Heart right ventricle (tissue), 16 donors: ENCODE measurements around the gene TAS2R9. TPM values are rescaled to one million over a fixed set of nuclear protein-coding genes. Genes with fewer than 3 reads are reported as not detected.

ENCODE experiments used
- ATAC-seq, 8 donors: fragments of 200-7000 bp; cut with Tn5 transposase; one replicate each; pipeline ENCODE4 v1.9.1; 2020; ENCODE audit warnings: mild to moderate bottlenecking in 8 of 8, moderate library complexity in 8 of 8, moderate number of reproducible peaks in 1 of 8
- DNase-seq, 2 donors: peaks; one replicate each; pipeline ENCODE4 v3.0.0-alpha.2; 2020
- H3K27ac ChIP-seq, 10 donors: fragments of 200-600 bp; sonication (generic) in 2 of 10; one replicate each; pipeline versions ENCODE4 v1.5.0 to v1.8.0; 2020 to 2022; ENCODE audit warnings: mild to moderate bottlenecking in 3 of 10
- H3K27me3 ChIP-seq, 7 donors: fragments of 200-600 bp; one replicate each; pipeline ENCODE4 v1.8.0; 2021 to 2022; ENCODE audit warnings: mild to moderate bottlenecking in 2 of 7
- H3K36me3 ChIP-seq, 9 donors: fragments of 200-600 bp; sonication (generic) in 1 of 9; one replicate each; pipeline versions ENCODE4 v1.5.0 to v1.8.0; 2020 to 2022; ENCODE audit warnings: mild to moderate bottlenecking in 2 of 9
- H3K4me1 ChIP-seq, 9 donors: fragments of 200-600 bp; sonication (generic) in 1 of 9; one replicate each; pipeline versions ENCODE4 v1.5.0 to v1.8.0; 2020 to 2022; ENCODE audit warnings: mild to moderate bottlenecking in 4 of 9
- H3K4me3 ChIP-seq, 10 donors: fragments of 200-600 bp; sonication (generic) in 2 of 10; one replicate each; pipeline versions ENCODE4 v1.5.0 to v1.8.0; 2020 to 2022; ENCODE audit warnings: mild to moderate bottlenecking in 7 of 10, moderate library complexity in 2 of 10
- H3K9me3 ChIP-seq, 11 donors: fragments of 200-600 bp in 10 of 11; sonication (generic) in 2 of 11; one replicate each; pipeline versions ENCODE4 v1.5.0 to v1.8.0; 2013 to 2022; ENCODE audit warnings: mild to moderate bottlenecking in 2 of 11, control low read depth in 1 of 11, moderate library complexity in 1 of 11
- CTCF ChIP-seq, 9 donors: fragments of 200-600 bp; sonication (generic) in 2 of 9; IDR thresholded peaks; one replicate each; pipeline versions ENCODE4 v1.5.0 to v1.8.0; 2021 to 2022; ENCODE audit warnings: antibody characterized with exemption in 9 of 9, mild to moderate bottlenecking in 5 of 9, moderate library complexity in 1 of 9
- WGBS, 2 donors: extraction: QIAGEN DNeasy Blood & Tissue Kit; methylation state at CpG; one replicate each; pipeline ENCODE4 v1.1.7; 2013; ENCODE audit warnings: inconsistent platforms in 1 of 2; 5-methylcytosine and 5-hydroxymethylcytosine counted together
- intact Hi-C, 10 donors: fragments of 100-400 bp; cut with DNase I; formaldehyde crosslinking; loops; one replicate each; pipeline versions ENCODE4 v1.11.1 to v1.14.2; 2022
- polyA plus RNA-seq, 2 donors: library from polyadenylated mRNA; stranded (reverse); fragments of 200-250 nt; gene quantifications; one replicate each; pipeline ENCODE4 v1.2.3, GENCODE V29; 2013
- total RNA-seq, 10 donors: library from RNA; stranded (reverse); fragmentation: NEBNext Ultra II Directional in 3 of 10; extraction: Animal tissue kit (Norgen Biotek cat#: 25700) in 3 of 10; gene quantifications; one replicate each; pipeline versions ENCODE4 v1.2.1 to v1.2.4, GENCODE V29; 2021 to 2023
- donor health status: Arrhythmogenic right ventricular cardiomyopathy.
- donor health status: ischemic (EF 13 %, LVEDD 7.1; RV severe dilation, severe dysfunction).
- donor health status: healthy with polysubstance abuse.
- donor health status: DM: no; HTN: yes; CAD: no.
- donor health status: DM: no; HTN: no; CAD: no.
- donor health status: ischemic (EF 25% LVEDD 6.9; RV normal size, moderate dysfunction).
- donor health status: ischemic (EF 25% LVEDD 5.7; RV mildly dilated, moderate dysfunction).
- donor health status: healthy.
- donor health status: DM: yes; HTN: yes; CAD: no.
- donor health status: Ischemic cardiomyopathy.
- donor health status: ischemic (EF 35%, LVEDD 5.7; RV mildly dilated, moderate dysfunction).
- donor health status: nonischemic (EF 11% LVEDD 7.7; RV severe dilation, severe dysfunction).
- donor health status: DM: yes; HTN: yes; CAD: no.
- donor health status: PGD.
- donor health status: ischemic (EF 29% LVEDD 5.4; RV normal size, mild dysfunction).
- donor health status: nonischemic (EF 23%, LVEDD 6.1; RV moderate dilation, normal function).

Gene TAS2R9
- total and polyA plus RNA-seq, 12 donors: not detected

GRCh38 chr12:10783252-10783651 is 26.7 kb downstream of the TAS2R9 start:
- H3K4me1 ChIP-seq: no peaks in the 10 kb centered on the region
- intact Hi-C loops: no loop called here
- WGBS, 2 donors: 77 to 81% methylated on average over 5 of the region's 5 CpGs
- H3K27me3 ChIP-seq: peaks cover 0 to 3% (median 0%) of the 10 kb centered on the region in 7 donors
- no peak overlapping the region for H3K27ac ChIP-seq
- DNase-seq: no peak
- ATAC-seq: no peak
- no peaks in the 10 kb centered on the region for H3K36me3 ChIP-seq
- H3K9me3 ChIP-seq: no peaks in the 10 kb centered on the region
- H3K4me3 ChIP-seq: no peak overlapping the region
- no peak for TF ChIP-seq CTCF (IDR thresholded peaks at IDR 0.05)

GRCh38 chr12:10779103-10779502 is 30.9 kb downstream of the TAS2R9 start:
- Histone ChIP-seq H3K9me3 (no peaks in the 10 kb centered on the region), H3K36me3 (no peaks in the 10 kb centered on the region), H3K4me1 (no peaks in the 10 kb centered on the region), H3K27ac (no peak overlapping the region), H3K27me3 (peaks cover 0 to 17% (median 7%) of the 10 kb centered on the region in 7 donors), H3K4me3 (no peak overlapping the region)
- DNase-seq (no peak), ATAC-seq (no peak)
- WGBS, 2 donors: 73 to 88% methylated on average over 2 of the region's 2 CpGs
- no peak for TF ChIP-seq CTCF (IDR thresholded peaks at IDR 0.05)
- intact Hi-C loops: loop anchor here in 1 of 10 donors (10.0 kb wide), 1 partner anchor 706 kb away; no protein-coding TSS in a partner anchor

- no peak overlapping the region for H3K4me3 ChIP-seq
- no peak overlapping the region for H3K27ac ChIP-seq
- intact Hi-C loops: loop anchor here in 9 of 10 donors (1.0 to 10.0 kb wide), 8 partner anchors 426 to 716 kb away; no protein-coding TSS in a partner anchor
- no peak for DNase-seq
- H3K36me3 ChIP-seq: no peaks in the 10 kb centered on the region
- no peaks in the 10 kb centered on the region for H3K4me1 ChIP-seq
- no peaks in the 10 kb centered on the region for H3K9me3 ChIP-seq
- WGBS, 2 donors: 0 to 2% methylated on average over 1 of the region's 1 CpG
- TF ChIP-seq CTCF (IDR thresholded peaks at IDR 0.05): peak; percentile 52 to 85 (median 70)
- H3K27me3 ChIP-seq: peaks cover 0 to 74% (median 54%) of the 10 kb centered on the region in 7 donors
- peak in 2 of 8 donors; percentile 51 to 64 for ATAC-seq
Measured at GRCh38 chr12:10771132-10771733, 38.7 kb downstream of the TAS2R9 start.

GRCh38 chr12:10759657-10760056 is 50.3 kb downstream of the TAS2R9 start:
- peaks cover 0 to 29% (median 13%) of the 10 kb centered on the region in 7 donors for H3K27me3 ChIP-seq
- 19 to 31% methylated on average over 2 of the region's 2 CpGs for WGBS, 2 donors
- ATAC-seq: no peak
- H3K9me3 ChIP-seq: peaks cover 0 to 20% (median 7%) of the 10 kb centered on the region in 11 donors
- no peaks in the 10 kb centered on the region for H3K36me3 ChIP-seq
- no peak for TF ChIP-seq CTCF (IDR thresholded peaks at IDR 0.05)
- H3K4me3 ChIP-seq: no peak overlapping the region
- no peaks in the 10 kb centered on the region for H3K4me1 ChIP-seq
- no peak for DNase-seq
- intact Hi-C loops: loop anchor here in 7 of 10 donors (10.0 kb wide), 5 partner anchors 85 to 525 kb away; partner anchors contain the start of genes MAGOHB (in 4 of the 7) and STYK1 (in 1 of the 7)
- H3K27ac ChIP-seq: no peak overlapping the region

Other genes starting within 250 kb of the TAS2R9 start
- gene MAGOHB, start 196.6 kb downstream of the TAS2R9 start, total RNA-seq: 10 to 100 TPM; 10.9 to 17.1 (median 13.4) TPM
- gene MAGOHB, start 196.6 kb downstream of the TAS2R9 start, polyA plus RNA-seq: 10 to 100 TPM; 14.6 to 15.1 TPM
- gene STYK1, start 136.1 kb downstream of the TAS2R9 start, total RNA-seq: 1 to 10 TPM in 1 of 10 donors, under 1 TPM in 2, not detected in 7; 0.15 to 1.2 (median 0.15) TPM
- under 1 TPM in 1 of 2 donors, not detected in 1; 0.01 TPM for gene STYK1, start 136.1 kb downstream of the TAS2R9 start, polyA plus RNA-seq
- gene YBX3, start 86.8 kb downstream of the TAS2R9 start, total RNA-seq: 1,000 to 10,000 TPM in 1 of 10 donors, 100 to 1,000 TPM in 9; 516 to 1,012 (median 632) TPM
- gene YBX3, start 86.8 kb downstream of the TAS2R9 start, polyA plus RNA-seq: 1,000 to 10,000 TPM in 1 of 2 donors, 100 to 1,000 TPM in 1; 244 to 1,254 TPM
- not detected for gene TAS2R7, start 7.5 kb downstream of the TAS2R9 start, total RNA-seq
- not detected for gene TAS2R7, start 7.5 kb downstream of the TAS2R9 start, polyA plus RNA-seq
- gene TAS2R8, start 2.9 kb downstream of the TAS2R9 start, total RNA-seq: not detected
- gene TAS2R8, start 2.9 kb downstream of the TAS2R9 start, polyA plus RNA-seq: not detected
- gene TAS2R10, start 16.2 kb upstream of the TAS2R9 start, total RNA-seq: under 1 TPM in 6 of 10 donors, not detected in 4; 0.23 to 0.47 (median 0.29) TPM
- gene TAS2R10, start 16.2 kb upstream of the TAS2R9 start, polyA plus RNA-seq: under 1 TPM; 0.04 to 0.37 TPM
- 1 to 10 TPM; 1.4 to 4.2 (median 1.9) TPM for gene PRR4, start 39.3 kb upstream of the TAS2R9 start, total RNA-seq
- gene PRR4, start 39.3 kb upstream of the TAS2R9 start, polyA plus RNA-seq: 10 to 100 TPM in 1 of 2 donors, 1 to 10 TPM in 1; 2.6 to 11.8 TPM
- 10 to 100 TPM in 1 of 10 donors, 1 to 10 TPM in 9; 6.3 to 11.7 (median 7.0) TPM for gene PRH1, start 74.1 kb upstream of the TAS2R9 start, total RNA-seq
- gene PRH1, start 74.1 kb upstream of the TAS2R9 start, polyA plus RNA-seq: 1 to 10 TPM; 2.4 TPM
- gene TAS2R13, start 99.4 kb upstream of the TAS2R9 start, total RNA-seq: 1 to 10 TPM in 1 of 10 donors, under 1 TPM in 9; 0.28 to 1.1 (median 0.46) TPM
- under 1 TPM; 0.04 to 0.15 TPM for gene TAS2R13, start 99.4 kb upstream of the TAS2R9 start, polyA plus RNA-seq
- gene PRH2, start 119.1 kb upstream of the TAS2R9 start, total RNA-seq: not detected
- gene PRH2, start 119.1 kb upstream of the TAS2R9 start, polyA plus RNA-seq: not detected
- 1 to 10 TPM in 4 of 10 donors, under 1 TPM in 6; 0.64 to 1.6 (median 0.91) TPM for gene TAS2R14, start 129.1 kb upstream of the TAS2R9 start, total RNA-seq
- gene TAS2R14, start 129.1 kb upstream of the TAS2R9 start, polyA plus RNA-seq: 1 to 10 TPM in 1 of 2 donors, under 1 TPM in 1; 0.30 to 1.7 TPM
- under 1 TPM in 7 of 10 donors, not detected in 3; 0.24 to 0.88 (median 0.59) TPM for gene TAS2R50, start 176.7 kb upstream of the TAS2R9 start, total RNA-seq
- gene TAS2R50, start 176.7 kb upstream of the TAS2R9 start, polyA plus RNA-seq: not detected
- gene TAS2R20, start 188.1 kb upstream of the TAS2R9 start, total RNA-seq: under 1 TPM; 0.26 to 0.64 (median 0.42) TPM
- under 1 TPM; 0.13 to 0.29 TPM for gene TAS2R20, start 188.1 kb upstream of the TAS2R9 start, polyA plus RNA-seq
- 1 to 10 TPM in 2 of 10 donors, under 1 TPM in 8; 0.25 to 1.2 (median 0.77) TPM for gene TAS2R19, start 212.5 kb upstream of the TAS2R9 start, total RNA-seq
- gene TAS2R19, start 212.5 kb upstream of the TAS2R9 start, polyA plus RNA-seq: under 1 TPM; 0.12 to 0.59 TPM
- gene TAS2R31, start 221.2 kb upstream of the TAS2R9 start, total RNA-seq: 1 to 10 TPM in 1 of 10 donors, under 1 TPM in 9; 0.38 to 1.6 (median 0.84) TPM
- under 1 TPM; 0.12 to 0.29 TPM for gene TAS2R31, start 221.2 kb upstream of the TAS2R9 start, polyA plus RNA-seq